Measurements from ENCODE around the gene MOB3A.
"Not testable (repeated sequence)": the region's sequence is repeated elsewhere in the genome, so short reads cannot be mapped to it uniquely, and the experiment has no call there.

The MOB3A gene

GRCh38 chr19:2096034-2096479 lies at the start of gene MOB3A:
Gene MOB3A (minus strand): TSS chr19:2096326. CDS start chr19:2078560, 17,766 bp downstream.
- DNase-seq = peak; percentile 79 to 100

DNA sequence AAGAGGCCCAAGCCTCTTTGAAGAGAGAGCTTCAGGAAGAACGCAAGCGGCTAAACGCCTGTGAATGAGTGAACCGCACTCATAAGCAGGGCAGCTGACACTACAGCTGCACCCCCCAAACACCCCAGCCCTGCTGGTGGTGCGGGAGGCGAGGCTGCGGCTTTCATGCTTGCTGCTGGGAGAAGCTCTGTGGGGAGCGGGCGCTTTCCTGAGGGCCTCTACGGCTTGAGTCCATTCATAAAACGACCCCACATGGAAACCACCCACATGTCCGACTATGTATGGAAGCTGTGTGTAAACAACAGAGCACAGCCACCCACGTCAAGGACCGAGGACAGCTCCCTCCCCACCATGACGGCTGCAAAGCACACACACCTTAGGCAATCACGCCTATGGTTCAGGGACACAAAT lies 49.7 kb upstream of the MOB3A start:
- no peak for DNase-seq

GRCh38 chr19:2144190-2144589 lies 48.1 kb upstream of the MOB3A start:
- DNase-seq = no peak

DNA sequence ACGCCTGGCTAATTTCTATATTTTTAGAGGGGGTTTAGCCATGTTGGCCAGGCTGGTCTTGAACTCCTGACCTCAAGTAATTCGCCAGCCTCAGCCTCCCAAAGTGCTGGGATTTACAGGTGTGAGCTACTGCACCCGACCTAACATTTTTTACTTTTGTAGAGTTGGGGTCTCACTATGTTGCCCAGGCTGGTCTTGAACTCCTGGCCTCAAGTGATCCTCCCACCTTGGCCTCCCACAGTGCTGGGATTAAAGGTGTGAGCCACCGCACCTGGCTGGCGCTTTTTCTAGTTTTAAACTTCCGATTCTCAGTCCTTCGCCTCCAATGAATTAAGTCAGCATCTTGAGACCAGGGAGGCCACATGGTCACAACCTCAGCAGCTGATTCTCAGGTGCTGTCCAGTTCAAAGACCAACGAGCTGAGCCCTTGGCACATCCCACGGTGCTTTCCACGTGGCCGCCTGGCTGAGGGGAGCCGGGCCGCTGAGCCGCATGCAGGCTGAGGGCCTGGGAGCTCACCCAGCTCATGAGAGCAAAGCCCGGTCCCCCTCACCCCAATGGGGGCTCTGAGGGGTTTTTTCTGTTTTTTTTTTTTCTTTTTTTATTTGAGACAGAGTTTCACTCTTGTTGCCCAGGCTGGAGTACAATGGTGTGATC lies 46.2 kb upstream of the MOB3A start:
- DNase-seq = no peak

DNA sequence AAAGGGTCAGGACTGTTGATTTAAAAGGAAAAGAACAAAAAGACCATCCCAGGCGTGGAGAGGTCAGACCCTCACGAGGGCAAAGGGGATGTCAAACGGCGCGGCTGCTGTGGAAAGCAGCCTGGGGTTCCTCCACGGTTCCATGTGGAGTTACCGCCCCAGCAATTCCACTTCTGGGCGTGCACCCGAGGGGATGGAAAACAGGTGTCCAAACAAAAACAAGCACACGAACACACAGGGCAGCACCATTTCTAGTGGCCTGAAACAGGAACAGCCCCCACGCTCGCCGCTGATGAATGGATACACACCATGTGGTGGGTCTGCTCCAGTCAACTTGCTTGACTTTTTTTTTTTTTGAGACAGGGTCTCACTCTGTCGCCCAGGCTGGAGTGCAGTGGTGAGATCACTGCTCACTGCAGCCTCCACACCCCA lies 44.0 kb upstream of the MOB3A start:
- no peak for DNase-seq

DNA sequence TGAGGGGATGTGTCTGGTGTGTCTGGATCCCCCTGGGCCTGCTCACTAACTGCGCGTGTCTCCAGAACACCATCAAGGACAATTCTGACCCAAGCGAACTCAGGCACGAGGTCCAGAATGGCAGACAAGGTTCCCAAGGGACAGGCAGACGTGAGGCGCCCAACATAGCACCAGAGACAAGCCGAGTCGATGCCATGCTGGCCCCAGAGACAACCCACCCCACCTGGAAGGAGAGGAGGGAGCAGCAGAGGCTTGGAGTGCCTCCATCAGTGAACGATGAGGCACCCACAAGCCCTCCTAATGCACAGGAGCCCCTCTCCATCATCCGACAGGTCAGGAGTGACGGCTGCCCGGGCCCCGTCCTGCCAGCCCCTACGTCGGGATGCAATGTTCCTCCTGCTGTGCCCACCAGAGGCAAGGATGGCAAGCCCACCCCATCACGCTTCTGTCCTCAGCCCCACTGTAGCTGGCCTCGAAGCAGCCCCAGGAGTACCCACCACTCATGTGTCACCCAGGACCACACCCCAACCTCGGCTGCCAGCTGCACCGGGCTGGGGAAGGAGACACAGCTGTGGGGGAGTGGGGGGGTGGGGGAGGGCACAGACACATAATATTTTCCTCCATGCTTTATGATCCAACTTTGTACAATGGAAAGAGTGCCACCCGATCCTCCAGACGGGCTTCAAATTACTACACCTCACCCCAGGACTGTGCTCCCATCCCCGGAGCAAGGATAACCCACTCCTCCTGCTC lies 43.4 kb upstream of the MOB3A start:
- no peak for DNase-seq

GRCh38 chr19:2138061-2138728 lies 42.1 kb upstream of the MOB3A start:
- no peak for DNase-seq

DNA sequence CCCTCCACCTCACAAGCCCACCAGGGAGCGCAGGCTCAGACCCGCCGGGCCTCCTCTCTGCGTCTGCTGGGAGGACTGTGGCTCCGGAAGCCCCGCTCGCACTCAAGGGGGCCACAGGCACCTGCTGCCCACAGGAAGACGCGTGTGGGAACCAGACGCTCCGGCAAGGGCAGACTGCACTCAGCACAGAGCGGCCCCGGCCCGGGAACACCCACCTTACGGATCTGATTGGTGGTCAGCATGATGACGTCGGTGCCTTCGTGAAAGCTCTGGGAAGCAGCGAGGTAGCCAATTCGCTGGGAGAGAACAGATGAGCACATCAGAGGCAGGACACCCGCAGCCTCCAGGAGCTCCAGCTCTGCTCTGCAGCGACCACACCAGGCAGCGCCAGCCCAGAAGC lies 40.7 kb upstream of the MOB3A start:
- DNase-seq = no peak

DNA sequence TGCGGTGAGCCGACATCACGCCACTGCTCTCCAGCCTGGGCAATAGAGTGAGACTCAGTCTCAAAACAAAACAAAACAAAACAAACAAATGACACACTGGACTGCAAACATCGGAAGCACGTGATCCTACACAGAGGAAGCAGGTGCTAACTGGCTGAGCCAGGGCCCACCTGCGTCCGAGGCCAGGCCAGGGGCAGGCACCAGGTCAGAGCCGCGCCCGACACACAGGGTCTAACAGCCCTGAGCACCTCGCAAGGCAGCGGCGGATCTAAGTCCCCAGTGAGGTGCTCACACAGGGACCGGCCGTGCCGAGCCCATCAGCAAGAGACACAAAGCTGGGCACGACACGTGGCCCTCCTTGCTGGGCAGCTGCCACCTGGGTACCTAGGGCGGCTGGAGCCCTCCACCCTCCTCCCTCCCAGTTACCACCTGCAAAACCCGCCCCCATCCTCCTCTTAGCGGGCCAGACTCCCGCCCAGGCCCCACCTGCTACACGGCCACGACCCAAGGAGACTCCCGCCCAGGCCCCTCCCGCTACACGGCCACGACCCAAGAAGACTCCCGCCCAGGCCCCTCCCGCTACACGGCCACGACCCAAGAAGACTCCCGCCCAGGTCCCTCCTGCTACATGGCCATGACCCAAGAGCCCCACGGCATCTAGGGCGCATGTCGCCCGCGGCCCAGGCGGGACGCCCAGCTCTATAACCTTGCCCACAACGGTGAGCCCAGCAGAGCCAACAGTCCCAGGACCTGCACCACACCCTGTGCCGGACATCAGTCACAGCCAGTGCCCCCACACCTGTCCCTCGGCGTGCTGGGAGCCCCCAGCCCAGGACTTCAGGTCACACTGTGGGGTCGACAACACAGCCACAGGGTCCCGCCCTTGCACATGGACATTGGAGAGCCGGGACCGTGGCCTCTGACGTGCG lies 39.6 kb upstream of the MOB3A start:
- no peak for DNase-seq

DNA sequence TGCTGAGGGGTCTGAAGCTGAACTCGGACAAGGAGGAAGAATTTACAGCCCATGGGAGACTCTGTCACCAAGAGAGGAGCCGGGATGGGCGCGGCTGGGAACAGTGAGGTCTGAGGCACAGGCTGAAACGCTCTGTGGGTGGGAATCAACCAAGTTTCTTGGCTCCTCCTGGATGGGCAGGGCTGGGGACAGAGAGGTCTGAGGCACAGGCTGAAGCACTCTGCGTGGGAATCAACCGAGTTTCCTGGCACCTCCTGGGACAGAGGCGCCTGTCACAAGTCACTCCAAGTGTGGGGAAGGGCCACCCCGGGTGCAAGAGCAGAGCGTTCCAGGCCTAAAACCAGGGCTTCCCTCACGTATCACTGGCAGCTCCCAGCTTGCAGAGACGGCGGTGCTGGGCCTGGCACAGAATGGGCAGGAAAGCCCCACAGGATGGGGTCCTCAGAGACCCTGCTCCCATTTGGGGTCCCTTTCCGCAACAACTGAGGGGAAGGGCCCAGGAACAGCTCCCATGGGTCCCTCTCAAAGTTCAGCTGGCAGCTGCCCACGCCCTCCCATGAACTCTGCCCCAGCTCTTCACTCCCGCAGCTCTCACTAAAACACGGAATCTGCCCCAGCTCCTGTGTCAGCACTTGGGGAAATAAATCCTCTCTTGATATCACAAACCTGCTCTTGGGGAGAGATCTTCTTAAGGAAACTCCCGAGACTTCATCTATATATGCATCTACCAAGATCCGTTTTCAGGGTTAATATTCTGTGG lies 36.8 kb upstream of the MOB3A start:
- DNase-seq = no peak

- no peak for DNase-seq
These were observed 36.1 kb upstream of the MOB3A start for GRCh38 chr19:2132191-2132590.

DNA sequence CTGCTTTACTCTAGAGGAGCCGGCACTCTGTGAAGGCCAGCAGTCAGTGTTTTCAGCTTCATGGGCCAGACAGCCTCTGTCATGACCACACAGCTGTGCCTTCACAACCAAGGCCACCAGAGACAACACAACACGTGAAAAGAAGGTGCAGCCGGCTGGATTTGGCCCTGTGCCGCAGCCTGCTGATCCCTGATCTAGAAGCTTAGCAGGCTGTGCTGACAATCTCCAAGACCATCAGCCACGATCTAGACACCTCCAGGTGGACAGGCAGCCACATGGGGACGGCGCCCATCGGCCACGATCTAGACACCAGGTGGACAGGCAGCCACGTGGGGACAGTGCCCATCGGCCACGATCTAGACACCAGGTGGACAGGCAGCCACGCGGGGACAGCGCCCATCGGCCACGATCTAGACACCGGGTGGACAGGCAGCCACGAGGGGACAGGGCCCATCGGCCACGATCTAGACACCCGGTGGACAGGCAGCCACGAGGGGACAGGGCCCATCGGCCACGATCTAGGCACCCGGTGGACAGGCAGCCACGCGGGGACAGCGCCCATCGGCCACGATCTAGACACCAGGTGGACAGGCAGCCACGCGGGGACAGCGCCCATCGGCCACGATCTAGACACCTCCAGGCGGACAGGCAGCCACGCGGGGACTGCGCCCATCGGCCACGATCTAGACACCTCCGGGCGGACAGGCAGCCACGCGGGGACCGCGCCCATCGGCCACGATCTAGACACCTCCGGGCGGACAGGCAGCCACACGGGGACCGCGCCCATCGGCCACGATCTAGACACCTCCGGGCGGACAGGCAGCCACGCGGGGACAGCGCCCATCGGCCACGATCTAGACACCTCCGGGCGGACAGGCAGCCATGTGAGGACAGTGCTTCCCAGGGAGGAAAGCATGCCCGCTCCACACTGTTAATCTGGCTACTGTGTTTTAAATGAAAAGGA lies 35.2 kb upstream of the MOB3A start:
- not testable (repeated sequence) for DNase-seq

- DNase-seq = no peak
These were observed 34.0 kb upstream of the MOB3A start for GRCh38 chr19:2129892-2130770.

DNA sequence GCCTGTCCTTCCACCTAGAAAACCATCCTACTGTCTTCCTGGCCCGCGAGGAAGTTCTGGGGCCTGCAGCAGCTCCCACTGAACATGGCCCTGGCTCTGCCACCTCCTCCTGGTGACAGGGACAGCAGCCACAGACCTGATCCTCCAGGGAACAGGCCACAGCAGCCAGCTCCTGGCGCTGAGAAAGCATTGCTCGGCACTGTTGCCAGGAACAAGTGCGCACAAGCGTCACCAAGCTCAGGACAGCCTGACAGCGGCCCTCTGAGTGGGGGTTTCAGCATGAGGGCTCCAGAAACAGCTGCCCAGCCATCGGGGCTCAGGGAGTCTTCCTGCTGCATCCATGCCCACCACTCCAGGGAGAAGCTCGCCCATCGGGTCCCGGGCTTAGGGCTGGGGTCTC lies 33.4 kb upstream of the MOB3A start:
- no peak for DNase-seq

- DNase-seq = no peak
These were observed 32.9 kb upstream of the MOB3A start for GRCh38 chr19:2129022-2129421.

DNA sequence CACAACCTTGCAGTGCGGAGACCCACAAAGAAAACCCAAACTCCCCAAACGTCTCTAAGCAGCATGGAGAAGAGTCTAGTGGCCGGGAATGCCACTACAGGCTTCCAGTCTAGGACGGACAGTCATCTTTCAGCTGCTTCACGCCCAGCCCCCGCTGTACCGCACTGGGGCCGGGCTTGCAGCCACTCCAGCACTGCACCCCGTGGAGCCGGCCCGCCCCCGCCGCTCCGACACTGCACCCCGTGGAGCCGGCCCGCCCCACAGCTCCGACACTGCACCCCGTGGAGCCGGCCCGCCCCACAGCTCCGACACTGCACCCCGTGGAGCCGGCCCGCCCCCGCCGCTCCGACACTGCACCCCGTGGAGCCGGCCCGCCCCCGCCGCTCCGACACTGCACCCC lies 32.1 kb upstream of the MOB3A start:
- DNase-seq = not testable (repeated sequence)

- no peak for DNase-seq
These were observed 31.6 kb upstream of the MOB3A start for GRCh38 chr19:2127758-2128157.

DNA sequence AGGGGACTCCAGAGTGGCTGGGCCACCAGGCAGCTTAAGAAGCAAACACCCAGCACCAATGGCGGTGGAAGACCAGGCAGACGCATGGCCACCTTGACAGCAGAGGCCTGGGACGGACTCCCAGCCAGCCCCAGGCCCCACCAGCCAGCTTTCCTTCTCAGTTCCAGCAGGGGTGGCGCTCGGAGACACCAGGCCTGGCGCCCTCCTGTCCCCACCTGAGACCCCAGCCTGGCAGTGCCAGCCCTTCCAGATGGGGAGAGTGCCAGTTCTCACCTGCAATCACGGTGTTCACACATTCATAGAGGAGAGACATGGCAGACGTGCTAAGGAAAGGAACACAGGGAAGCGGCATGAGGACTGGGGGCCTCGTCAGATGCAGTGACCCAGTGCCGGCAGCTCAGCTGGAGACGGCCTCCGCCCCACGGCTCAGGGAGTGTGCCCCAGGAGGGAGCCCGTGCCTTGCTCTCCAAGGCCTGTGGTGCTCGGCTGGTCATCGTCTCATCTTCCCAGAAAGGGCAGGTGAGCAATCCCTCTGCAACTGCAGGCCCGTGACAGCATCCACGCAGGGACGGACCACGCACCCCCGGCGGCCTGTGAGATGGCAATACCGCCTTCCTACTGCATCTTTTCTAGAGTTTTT lies 30.9 kb upstream of the MOB3A start:
- DNase-seq = no peak
